Measurements from ENCODE around the gene FAF1.

FAF1 gene

DNA sequence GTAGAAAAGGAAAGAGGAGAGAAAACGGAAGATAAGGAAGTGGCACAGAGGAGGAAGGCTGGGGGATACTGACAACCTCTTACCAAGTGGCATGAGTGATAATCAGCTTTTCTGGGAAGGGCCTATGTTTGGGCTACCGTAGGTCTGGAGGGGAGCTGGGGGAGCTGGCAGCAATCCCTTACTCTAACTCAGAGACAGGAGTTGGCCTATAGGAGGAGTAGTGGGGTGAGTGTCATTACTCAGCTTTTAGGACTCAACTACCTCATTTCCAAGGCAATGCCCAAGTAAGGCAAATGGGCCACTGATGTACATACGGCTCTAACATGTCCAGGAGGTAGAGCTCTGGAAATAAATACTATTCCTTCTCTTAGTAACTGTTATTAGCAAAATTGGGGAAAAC is 488.1 kb downstream of the FAF1 start:
- Mint-ChIP-seq H3K9me3 (no peaks in the 10 kb centered on the region), H3K27ac (no peak overlapping the region), H3K4me3 (no peak overlapping the region), H3K27me3 (no peaks in the 10 kb centered on the region), H3K36me3 (ENCODE audit: low read depth) (peaks cover 31% of the 10 kb centered on the region), H3K4me1 (no peaks in the 10 kb centered on the region)
- ATAC-seq: no peak
- no peak for DNase-seq

DNA sequence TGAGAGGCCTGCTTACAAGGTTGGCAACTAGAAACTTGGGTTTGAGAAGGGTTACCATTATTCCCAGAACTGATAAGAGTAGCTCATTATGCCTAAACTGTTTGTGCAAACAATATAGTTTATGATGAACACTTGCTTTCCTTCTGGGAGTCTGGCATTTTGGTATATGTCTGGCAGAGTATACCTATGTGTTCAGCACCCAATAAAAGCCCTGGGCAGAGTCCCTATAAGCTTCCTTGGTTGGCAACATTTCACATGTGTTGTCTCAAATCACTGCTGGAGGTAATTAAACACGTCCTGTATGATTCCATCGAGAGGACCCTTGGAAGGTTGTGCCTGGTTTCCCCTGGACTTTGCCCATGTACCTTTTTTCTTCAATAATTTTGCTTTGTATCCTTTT is 497.1 kb downstream of the FAF1 start:
- Mint-ChIP-seq H3K27ac (no peak overlapping the region), H3K4me1 (peaks cover 5% of the 10 kb centered on the region), H3K4me3 (no peak overlapping the region), H3K36me3 (ENCODE audit: low read depth) (peaks cover 6% of the 10 kb centered on the region), H3K27me3 (no peaks in the 10 kb centered on the region), H3K9me3 (no peaks in the 10 kb centered on the region)
- ATAC-seq (no peak), DNase-seq (no peak)

DNA sequence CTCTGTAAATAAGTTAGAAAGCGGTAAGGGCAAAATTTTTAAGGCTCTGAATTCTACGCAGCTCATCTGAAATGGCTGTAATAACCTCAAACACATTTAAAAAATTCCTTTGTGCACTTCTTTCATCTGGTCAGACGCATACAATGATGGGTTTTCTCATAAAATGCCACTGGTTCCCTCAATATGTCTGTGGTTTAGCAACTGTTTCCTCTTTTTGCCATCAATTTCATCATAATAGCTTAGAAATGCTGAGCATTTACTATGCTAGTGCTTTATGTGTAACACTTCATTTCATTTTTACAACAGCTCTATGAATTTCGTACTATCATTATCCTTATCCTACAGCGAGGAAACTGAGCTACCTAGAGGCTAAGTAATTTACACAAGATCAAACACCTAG is 501.6 kb downstream of the FAF1 start:
- Mint-ChIP-seq H3K27me3 (no peaks in the 10 kb centered on the region), H3K4me1 (peaks cover 6% of the 10 kb centered on the region), H3K36me3 (ENCODE audit: low read depth) (peaks cover 9% of the 10 kb centered on the region), H3K4me3 (no peak overlapping the region), H3K9me3 (no peaks in the 10 kb centered on the region), H3K27ac (no peak overlapping the region)
- ATAC-seq (no peak), DNase-seq (no peak)

- H3K36me3 Mint-ChIP-seq (ENCODE audit: low read depth): peaks cover 9% of the 10 kb centered on the region
- ATAC-seq (no peak), DNase-seq (no peak)
- peaks cover 32% of the 10 kb centered on the region for H3K4me1 Mint-ChIP-seq
- H3K27ac Mint-ChIP-seq: no peak overlapping the region
- H3K4me3 Mint-ChIP-seq: no peak overlapping the region
- no peaks in the 10 kb centered on the region for H3K27me3 Mint-ChIP-seq
- H3K9me3 Mint-ChIP-seq: no peaks in the 10 kb centered on the region
Observed at GRCh38 chr1:50454911-50455310, 505.2 kb downstream of the FAF1 start.

GRCh38 chr1:50453266-50453665 is 506.8 kb downstream of the FAF1 start:
- DNase-seq: no peak
- H3K4me1 Mint-ChIP-seq: peaks cover 27% of the 10 kb centered on the region
- no peak for ATAC-seq
- peaks cover 6% of the 10 kb centered on the region for H3K36me3 Mint-ChIP-seq (ENCODE audit: low read depth)
- H3K9me3 Mint-ChIP-seq: no peaks in the 10 kb centered on the region
- H3K4me3 Mint-ChIP-seq: no peak overlapping the region
- no peaks in the 10 kb centered on the region for H3K27me3 Mint-ChIP-seq
- no peak overlapping the region for H3K27ac Mint-ChIP-seq

GRCh38 chr1:50452700-50453099 is 507.4 kb downstream of the FAF1 start:
- DNase-seq (no peak), ATAC-seq (no peak)
- no peaks in the 10 kb centered on the region for H3K9me3 Mint-ChIP-seq
- no peaks in the 10 kb centered on the region for H3K27me3 Mint-ChIP-seq
- peaks cover 27% of the 10 kb centered on the region for H3K4me1 Mint-ChIP-seq
- no peak overlapping the region for H3K27ac Mint-ChIP-seq
- no peak overlapping the region for H3K4me3 Mint-ChIP-seq
- H3K36me3 Mint-ChIP-seq (ENCODE audit: low read depth): peaks cover 6% of the 10 kb centered on the region

DNA sequence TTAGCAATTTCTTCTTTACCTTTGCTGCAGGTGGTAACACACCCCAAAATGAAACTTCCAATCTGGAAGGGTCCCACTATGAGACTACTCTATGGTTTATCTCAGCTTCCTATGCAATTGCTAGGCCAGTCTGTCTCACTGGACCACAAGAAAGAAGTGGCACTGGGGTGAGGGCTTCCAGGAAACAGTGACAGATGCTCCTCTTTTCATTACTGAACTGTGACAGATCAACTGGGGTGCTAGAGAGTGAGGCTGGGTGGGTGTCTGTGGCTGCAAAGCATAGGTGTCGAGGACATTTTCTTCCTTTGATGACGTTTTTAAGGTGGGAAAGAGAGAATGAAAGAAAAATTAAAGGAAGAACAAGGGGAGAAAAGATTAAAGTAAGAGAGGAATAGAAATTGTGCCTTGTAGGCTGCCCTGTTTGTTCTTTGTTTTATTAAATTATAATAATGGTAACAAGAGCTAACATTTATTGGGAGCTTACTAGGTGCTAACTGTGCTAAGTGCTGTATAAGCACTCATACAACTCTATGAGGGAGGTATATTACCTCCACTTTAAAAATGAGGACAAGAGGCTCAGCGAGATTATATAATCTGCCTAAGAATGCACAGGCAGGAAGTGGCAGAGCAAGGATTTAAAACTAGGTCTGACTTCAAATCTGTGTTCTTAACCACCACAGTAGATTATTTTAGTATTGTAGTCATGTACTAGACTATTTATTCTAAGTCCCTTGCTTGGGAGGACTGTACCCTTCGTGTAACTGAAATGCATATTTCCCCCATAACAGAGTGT is 509.0 kb downstream of the FAF1 start:
- H3K4me1 Mint-ChIP-seq: peaks cover 27% of the 10 kb centered on the region
- DNase-seq: peak; percentile 7
- ATAC-seq: peak; percentile 78
- H3K9me3 Mint-ChIP-seq: no peaks in the 10 kb centered on the region
- no peaks in the 10 kb centered on the region for H3K36me3 Mint-ChIP-seq (ENCODE audit: low read depth)
- H3K27ac Mint-ChIP-seq: peak overlapping the region; percentile 20
- H3K4me3 Mint-ChIP-seq: no peak overlapping the region
- H3K27me3 Mint-ChIP-seq: no peaks in the 10 kb centered on the region

DNA sequence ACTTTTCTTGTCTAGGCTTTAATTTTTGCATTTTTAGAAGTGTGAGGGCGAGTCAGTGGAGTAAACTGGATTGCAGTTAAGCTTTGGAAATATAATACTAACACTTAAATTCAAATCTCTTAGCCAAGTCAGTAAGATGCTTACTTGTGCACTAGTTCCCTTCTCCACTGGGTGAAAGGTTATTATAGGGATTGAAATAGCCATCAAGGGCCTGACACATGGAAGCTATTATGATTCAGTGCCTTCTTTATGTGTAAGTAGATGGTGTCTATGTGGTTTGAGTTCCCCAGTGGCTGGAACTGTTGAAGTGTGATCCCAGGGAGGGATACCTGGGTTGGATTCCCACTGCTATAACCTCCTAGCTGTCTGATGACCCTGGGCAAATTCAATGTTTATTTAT is 512.1 kb downstream of the FAF1 start:
- DNase-seq: no peak

GRCh38 chr1:50441183-50441582 is 518.9 kb downstream of the FAF1 start:
- no peak overlapping the region for H3K27ac Mint-ChIP-seq
- no peak for DNase-seq
- no peaks in the 10 kb centered on the region for H3K4me1 Mint-ChIP-seq
- H3K27me3 Mint-ChIP-seq: no peaks in the 10 kb centered on the region
- no peak for ATAC-seq
- no peak overlapping the region for H3K4me3 Mint-ChIP-seq
- H3K9me3 Mint-ChIP-seq: no peaks in the 10 kb centered on the region
- peaks cover 29% of the 10 kb centered on the region for H3K36me3 Mint-ChIP-seq (ENCODE audit: low read depth)

More for the DNA sequence above, 512.1 kb downstream of the FAF1 start:
- no peak for ATAC-seq
- no peak overlapping the region for H3K27ac Mint-ChIP-seq
- H3K4me3 Mint-ChIP-seq: no peak overlapping the region
- peaks cover 21% of the 10 kb centered on the region for H3K4me1 Mint-ChIP-seq
- H3K9me3 Mint-ChIP-seq: no peaks in the 10 kb centered on the region
- no peaks in the 10 kb centered on the region for H3K27me3 Mint-ChIP-seq
- H3K36me3 Mint-ChIP-seq (ENCODE audit: low read depth): no peaks in the 10 kb centered on the region

DNA sequence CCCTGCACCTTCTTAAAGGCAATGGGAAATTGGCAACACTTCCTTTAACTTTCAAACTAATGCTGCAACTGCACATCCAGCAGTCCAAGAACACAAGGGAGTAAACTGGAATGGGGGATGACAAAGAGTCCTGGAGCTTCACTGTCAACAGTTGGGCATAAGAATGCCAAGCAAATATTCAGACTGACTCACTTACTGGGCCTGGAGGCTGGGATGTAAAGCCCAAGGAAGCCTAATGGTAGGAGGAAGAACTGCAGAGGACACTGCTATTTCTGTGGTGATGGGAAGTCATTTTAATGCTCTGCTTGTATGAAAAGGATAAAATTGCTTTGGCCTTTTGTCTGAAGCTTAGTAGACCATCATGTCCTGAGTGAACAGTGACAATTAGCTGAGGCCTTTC is 521.1 kb downstream of the FAF1 start:
- no peak for DNase-seq
- no peak for ATAC-seq
- Mint-ChIP-seq H3K9me3 (no peaks in the 10 kb centered on the region), H3K27ac (no peak overlapping the region), H3K4me3 (no peak overlapping the region), H3K4me1 (no peaks in the 10 kb centered on the region), H3K36me3 (ENCODE audit: low read depth) (peaks cover 29% of the 10 kb centered on the region), H3K27me3 (no peaks in the 10 kb centered on the region)

DNA sequence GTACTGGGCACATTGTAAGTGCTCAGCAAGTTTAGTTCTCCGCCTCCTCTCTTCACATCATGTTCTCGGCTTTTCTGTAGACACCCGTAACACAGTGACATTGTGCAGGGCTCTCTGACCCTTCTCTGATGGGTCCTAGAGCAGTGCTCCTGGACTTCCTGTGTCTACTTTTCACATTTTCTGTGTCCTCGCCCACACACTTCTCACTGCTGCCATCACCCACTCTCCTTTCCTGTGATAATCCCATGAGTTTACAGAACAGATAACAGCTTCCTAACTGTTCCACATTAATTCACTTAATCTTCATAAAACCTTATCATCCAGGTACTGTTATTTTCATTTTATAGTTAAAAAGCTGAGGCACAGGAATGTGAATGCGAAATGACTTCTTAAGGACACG is 523.6 kb downstream of the FAF1 start:
- no peak overlapping the region for H3K4me3 Mint-ChIP-seq
- H3K4me1 Mint-ChIP-seq: no peaks in the 10 kb centered on the region
- H3K27me3 Mint-ChIP-seq: peaks cover 10% of the 10 kb centered on the region
- peaks cover 29% of the 10 kb centered on the region for H3K36me3 Mint-ChIP-seq (ENCODE audit: low read depth)
- DNase-seq (no peak), ATAC-seq (no peak)
- H3K9me3 Mint-ChIP-seq: no peaks in the 10 kb centered on the region
- H3K27ac Mint-ChIP-seq: no peak overlapping the region

DNA sequence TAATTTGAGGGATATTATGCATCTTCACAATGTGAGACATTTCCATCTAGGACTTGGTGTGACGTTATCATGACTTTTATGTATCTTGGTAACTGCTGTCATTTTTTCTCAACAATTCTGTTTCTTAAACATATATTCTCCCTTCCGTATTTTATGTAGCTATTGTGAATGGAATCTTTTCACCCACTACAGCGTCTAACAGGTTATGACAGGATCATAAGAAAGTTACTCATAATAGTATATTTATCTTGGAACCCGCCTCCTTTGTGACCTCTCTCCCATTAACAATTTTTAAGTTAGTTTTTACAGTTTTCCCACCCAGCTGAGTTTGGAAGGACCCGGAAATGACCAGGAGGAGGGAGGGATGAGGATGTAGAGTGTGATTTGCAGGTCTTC is 530.1 kb downstream of the FAF1 start:
- ATAC-seq (no peak), DNase-seq (no peak)
- H3K4me1 Mint-ChIP-seq: peaks cover 12% of the 10 kb centered on the region
- no peak overlapping the region for H3K4me3 Mint-ChIP-seq
- peaks cover 70% of the 10 kb centered on the region for H3K27me3 Mint-ChIP-seq
- peaks cover 3% of the 10 kb centered on the region for H3K9me3 Mint-ChIP-seq
- H3K36me3 Mint-ChIP-seq (ENCODE audit: low read depth): no peaks in the 10 kb centered on the region
- no peak overlapping the region for H3K27ac Mint-ChIP-seq

DNA sequence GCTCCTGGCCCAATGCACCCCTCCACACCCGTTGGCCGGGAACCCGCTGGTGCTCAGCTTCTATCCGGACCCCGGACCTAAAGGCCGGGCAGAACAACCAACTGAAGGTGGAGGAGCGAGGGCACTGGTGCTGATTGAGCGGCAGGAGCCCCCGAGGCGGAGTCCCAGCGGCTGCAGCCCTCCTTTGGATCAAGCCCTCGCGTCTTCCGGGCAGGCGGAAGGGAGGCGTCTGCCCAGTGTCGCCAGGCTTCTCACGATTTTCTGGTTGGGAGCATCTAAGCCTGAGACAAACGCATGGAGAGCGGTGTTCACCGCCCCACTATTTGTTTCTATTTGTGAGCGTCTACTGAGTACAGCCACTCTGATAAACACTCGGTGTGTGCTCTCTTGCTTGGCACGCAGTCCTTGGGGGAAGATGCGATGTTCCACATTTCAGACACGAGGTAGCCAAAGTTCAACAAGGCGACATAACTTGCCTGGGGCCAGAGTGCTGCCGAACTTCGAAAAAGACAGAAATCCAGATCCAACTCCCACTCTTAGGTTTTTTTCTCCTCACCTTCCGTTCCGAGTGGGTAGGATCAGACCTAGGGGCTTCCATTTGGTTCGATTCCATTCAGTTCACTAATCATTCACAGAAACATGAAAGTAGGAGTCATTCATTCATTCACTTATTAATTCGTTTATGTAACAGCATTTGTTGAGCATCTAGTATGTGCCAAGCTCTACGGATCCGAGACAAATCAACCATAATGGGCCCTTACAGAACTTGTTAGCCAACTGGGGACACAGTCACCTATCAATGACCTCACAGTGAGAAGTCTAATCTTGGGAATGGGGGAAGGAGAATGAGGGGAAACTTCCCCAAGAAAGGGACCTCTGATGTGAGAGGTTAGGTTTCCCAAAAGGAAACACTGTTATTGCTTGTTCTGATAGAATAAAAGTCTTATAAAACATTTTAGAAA is 532.0 kb downstream of the FAF1 start:
- H3K4me1 Mint-ChIP-seq: peaks cover 28% of the 10 kb centered on the region
- no peaks in the 10 kb centered on the region for H3K36me3 Mint-ChIP-seq (ENCODE audit: low read depth)
- no peak overlapping the region for H3K27ac Mint-ChIP-seq
- no peak for DNase-seq
- ATAC-seq: no peak
- H3K9me3 Mint-ChIP-seq: peaks cover 3% of the 10 kb centered on the region
- peak overlapping the region; percentile 51 for H3K4me3 Mint-ChIP-seq
- peaks cover 87% of the 10 kb centered on the region for H3K27me3 Mint-ChIP-seq

- peaks cover 3% of the 10 kb centered on the region for H3K9me3 Mint-ChIP-seq
Observed at GRCh38 chr1:50427086-50427817, 532.8 kb downstream of the FAF1 start.

More at GRCh38 chr1:50427086-50427817, 532.8 kb downstream of the FAF1 start:
- Mint-ChIP-seq H3K4me3 (peak overlapping the region; percentile 62), H3K27me3 (peaks cover 92% of the 10 kb centered on the region), H3K4me1 (peaks cover 33% of the 10 kb centered on the region), H3K27ac (peak overlapping the region; percentile 52), H3K36me3 (ENCODE audit: low read depth) (no peaks in the 10 kb centered on the region)
- ATAC-seq (no peak), DNase-seq (no peak)

All from activated naive CD8-positive, alpha-beta T cell treated with anti-CD3 and anti-CD28 coated beads, Interleukin-2, amount 50 U/mL, for 24 hours (primary cell).